Choroid plexus epithelial cell (primary cell): ENCODE data around the gene SMKR1.
"Not testable (repeated sequence)": the region's sequence is repeated elsewhere in the genome, so short reads cannot be mapped to it uniquely, and the experiment has no call there.

ENCODE experiments used
- DNase-seq: peaks from one replicate; pipeline ENCODE4 v3.0.0-alpha.2; 2010; ENCODE audit warnings: low read depth
- H3K4me3 ChIP-seq: 2 replicates; pipeline ENCODE4 v1.5.1; 2011; ENCODE audit warnings: low read depth, mild to moderate bottlenecking, control low read depth, low read length, moderate library complexity
- CTCF ChIP-seq: conservative IDR thresholded peaks from 2 replicates; pipeline ENCODE4 v1.5.1; 2011; ENCODE audit warnings: low read depth, mild to moderate bottlenecking, control low read depth, inconsistent platforms, low read length, moderate library complexity

SMKR1 gene

GRCh38 chr7:129524405-129524804 lies 22.1 kb downstream of the SMKR1 start:
- H3K4me3 ChIP-seq = not testable (repeated sequence)
- peak; percentile 81 for DNase-seq
- TF ChIP-seq CTCF = peak; percentile 16

- TF ChIP-seq CTCF = no peak
- DNase-seq = no peak
- H3K4me3 ChIP-seq = no peak overlapping the region
Measured at GRCh38 chr7:129525225-129525862, 23.0 kb downstream of the SMKR1 start.

- no peak overlapping the region for H3K4me3 ChIP-seq
- DNase-seq = no peak
- TF ChIP-seq CTCF = no peak
Measured at GRCh38 chr7:129529643-129530042, 27.3 kb downstream of the SMKR1 start.

GRCh38 chr7:129530795-129531391 lies 28.6 kb downstream of the SMKR1 start:
- H3K4me3 ChIP-seq = no peak overlapping the region
- DNase-seq = peak; percentile 52
- no peak for TF ChIP-seq CTCF

- no peak for DNase-seq
- no peak overlapping the region for H3K4me3 ChIP-seq
- TF ChIP-seq CTCF = no peak
Measured at GRCh38 chr7:129531721-129532120, 29.4 kb downstream of the SMKR1 start.

GRCh38 chr7:129532375-129532774 lies 30.0 kb downstream of the SMKR1 start:
- no peak overlapping the region for H3K4me3 ChIP-seq
- DNase-seq = no peak
- TF ChIP-seq CTCF = no peak

GRCh38 chr7:129534558-129535274 lies 32.4 kb downstream of the SMKR1 start:
- not testable (repeated sequence) for H3K4me3 ChIP-seq, DNase-seq
